ENCODE results near the gene SLC9C2.
"Not testable (repeated sequence)": the region's sequence is repeated elsewhere in the genome, so short reads cannot be mapped to it uniquely, and the experiment has no call there.

SLC9C2 gene

GRCh38 chr1:173525926-173526325 is 76.9 kb downstream of the SLC9C2 start:
- no peak for TF ChIP-seq CTCF (IDR thresholded peaks at IDR 0.05; ENCODE audit: insufficient read depth, low read depth, low read length, missing control alignments)
- H3K4me3 ChIP-seq (ENCODE audit: low read depth, low read length): no peak overlapping the region
- DNase-seq (ENCODE audit: low read depth): no peak

- H3K4me3 ChIP-seq (ENCODE audit: low read depth, low read length): no peak overlapping the region
- DNase-seq (ENCODE audit: low read depth): no peak
- TF ChIP-seq CTCF (IDR thresholded peaks at IDR 0.05; ENCODE audit: insufficient read depth, low read depth, low read length, missing control alignments): no peak
These were observed 79.5 kb downstream of the SLC9C2 start for GRCh38 chr1:173523329-173523728.

- H3K4me3 ChIP-seq (ENCODE audit: low read depth, low read length): no peak overlapping the region
- TF ChIP-seq CTCF (IDR thresholded peaks at IDR 0.05; ENCODE audit: insufficient read depth, low read depth, low read length, missing control alignments): no peak
- DNase-seq (ENCODE audit: low read depth): no peak
These were observed 82.1 kb downstream of the SLC9C2 start for GRCh38 chr1:173520799-173521198.

GRCh38 chr1:173514503-173514902 is 88.4 kb downstream of the SLC9C2 start:
- not testable (repeated sequence) for DNase-seq (ENCODE audit: low read depth); H3K4me3 ChIP-seq (ENCODE audit: low read depth, low read length)

- no peak for DNase-seq (ENCODE audit: low read depth)
- no peak for TF ChIP-seq CTCF (IDR thresholded peaks at IDR 0.05; ENCODE audit: insufficient read depth, low read depth, low read length, missing control alignments)
- H3K4me3 ChIP-seq (ENCODE audit: low read depth, low read length): no peak overlapping the region
These were observed 93.1 kb downstream of the SLC9C2 start for GRCh38 chr1:173509797-173510196.

GRCh38 chr1:173508541-173508940 is 94.3 kb downstream of the SLC9C2 start:
- H3K4me3 ChIP-seq (ENCODE audit: low read depth, low read length): no peak overlapping the region
- no peak for DNase-seq (ENCODE audit: low read depth)
- no peak for TF ChIP-seq CTCF (IDR thresholded peaks at IDR 0.05; ENCODE audit: insufficient read depth, low read depth, low read length, missing control alignments)

GRCh38 chr1:173507847-173508209 is 95.0 kb downstream of the SLC9C2 start:
- no peak overlapping the region for H3K4me3 ChIP-seq (ENCODE audit: low read depth, low read length)
- no peak for DNase-seq (ENCODE audit: low read depth)

More at GRCh38 chr1:173507847-173508209, 95.0 kb downstream of the SLC9C2 start:
- no peak for TF ChIP-seq CTCF (IDR thresholded peaks at IDR 0.05; ENCODE audit: insufficient read depth, low read depth, low read length, missing control alignments)
